HCT116 (cell line): ENCODE measurements around the gene TIMM9.

Experiments used
- CBX3 ChIP-seq: IDR thresholded peaks from 2 replicates; pipeline ENCODE4 v1.6.1; 2012; ENCODE audit warnings: low read depth
- EZH2 ChIP-seq: fragments of 200-600 bp; sonication (generic); IDR thresholded peaks from 2 replicates; pipeline ENCODE4 v1.6.1; 2017; ENCODE audit warnings: antibody characterized with exemption, mixed run types
- MAX ChIP-seq: IDR thresholded peaks from 2 replicates; pipeline ENCODE4 v1.6.1; 2012
- REST ChIP-seq: IDR thresholded peaks from 2 replicates; pipeline ENCODE4 v1.6.1; 2012; ENCODE audit warnings: low read depth

DNA sequence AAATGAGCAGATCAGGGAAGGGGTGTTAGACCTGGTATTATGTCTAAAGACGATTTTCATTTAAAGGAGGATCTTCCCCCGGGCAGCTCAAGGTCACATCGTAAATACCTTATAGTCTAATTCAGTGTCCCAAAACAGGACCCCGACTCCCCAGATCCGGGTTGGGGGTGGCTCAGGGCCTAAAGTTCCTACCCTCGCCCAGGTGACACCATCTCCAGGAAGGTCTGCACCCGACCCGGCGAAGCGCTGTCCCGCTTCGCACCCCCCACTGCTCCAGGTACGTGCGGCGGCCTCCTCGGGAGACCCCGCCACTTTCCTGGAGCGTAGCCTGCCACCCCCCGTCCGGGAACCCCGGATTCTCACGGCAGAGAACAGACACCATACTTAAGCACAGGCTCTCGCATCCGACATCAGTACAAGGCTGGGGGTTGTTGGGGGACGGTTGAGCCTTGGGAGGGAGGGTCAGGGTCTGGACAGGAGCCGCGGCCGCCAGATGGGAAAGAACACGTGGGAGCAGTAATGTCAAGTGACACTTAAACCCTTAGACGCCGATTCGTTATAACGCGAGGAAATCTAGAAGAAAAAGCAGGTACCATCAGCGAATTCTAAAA lies 556 bp downstream of the TIMM9 start:
- TF ChIP-seq MAX (peak; percentile 97), CBX3 (no peak), EZH2 (no peak), REST (no peak)
